Coronary artery (tissue), 2 donors: ENCODE data around the gene TRIOBP.

Experiments
- DNase-seq: peaks from one replicate; pipeline ENCODE4 v3.0.0-alpha.2; 2017; ENCODE audit warnings: low spot score
- H3K27ac ChIP-seq, 2 donors: fragments of 200-600 bp; sonication (generic); one replicate each; pipeline ENCODE4 v1.5.1; 2016 to 2019
- H3K4me3 ChIP-seq: fragments of 200-600 bp; sonication (generic); 2 replicates; pipeline ENCODE4 v1.5.1; 2016; ENCODE audit warnings: mild to moderate bottlenecking, moderate library complexity
- TF ChIP-seq, protein P1 (sequence below): fragments of 200-600 bp; sonication (generic); IDR thresholded peaks from one replicate; pipeline ENCODE4 v1.5.1; 2019; ENCODE audit warnings: antibody characterized with exemption

The TRIOBP gene

DNA sequence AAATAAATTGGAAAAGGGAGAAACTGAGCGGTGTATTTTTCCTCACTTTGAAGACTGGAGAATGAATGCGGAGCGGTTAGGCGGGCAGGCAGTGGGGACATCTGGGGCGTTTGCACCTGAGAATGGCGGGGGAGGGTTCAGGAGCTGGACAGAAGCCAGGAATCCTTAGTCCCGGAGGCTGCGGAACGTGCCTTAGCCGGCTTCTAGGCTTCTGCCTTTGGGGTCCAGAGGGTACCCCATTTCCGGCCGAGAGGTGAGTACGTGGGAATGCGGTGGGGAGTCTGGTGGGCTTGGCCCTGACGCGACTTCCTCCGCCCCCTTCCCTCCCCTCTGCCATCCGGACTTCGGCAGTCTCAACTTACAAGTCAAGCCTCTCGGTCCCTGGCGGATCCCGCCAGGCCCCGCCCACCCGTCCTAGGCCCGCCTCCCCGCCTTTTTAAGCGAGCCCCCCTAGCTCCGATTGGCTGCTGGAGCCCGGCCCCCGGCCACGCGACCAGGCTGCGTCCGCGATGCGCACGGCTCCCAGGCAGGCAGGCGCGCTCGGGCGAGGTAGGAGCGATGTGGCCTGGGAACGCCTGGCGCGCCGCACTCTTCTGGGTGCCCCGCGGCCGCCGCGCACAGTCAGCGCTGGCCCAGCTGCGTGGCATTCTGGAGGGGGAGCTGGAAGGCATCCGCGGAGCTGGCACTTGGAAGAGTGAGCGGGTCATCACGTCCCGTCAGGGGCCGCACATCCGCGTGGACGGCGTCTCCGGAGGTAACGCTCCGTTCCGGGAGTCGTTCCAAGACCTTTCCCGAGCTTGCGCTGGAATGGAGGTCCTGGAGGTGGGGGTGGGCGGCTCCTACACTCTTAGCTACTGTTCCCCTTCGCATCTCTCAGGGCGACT lies 110.8 kb downstream of the TRIOBP start, which contains the start of gene GCAT:
Gene GCAT (plus strand): TSS at position 525 of the 884 bp plus-strand sequence. CDS start 34 bp downstream, at position 559.
- TF ChIP-seq, protein P1, sequence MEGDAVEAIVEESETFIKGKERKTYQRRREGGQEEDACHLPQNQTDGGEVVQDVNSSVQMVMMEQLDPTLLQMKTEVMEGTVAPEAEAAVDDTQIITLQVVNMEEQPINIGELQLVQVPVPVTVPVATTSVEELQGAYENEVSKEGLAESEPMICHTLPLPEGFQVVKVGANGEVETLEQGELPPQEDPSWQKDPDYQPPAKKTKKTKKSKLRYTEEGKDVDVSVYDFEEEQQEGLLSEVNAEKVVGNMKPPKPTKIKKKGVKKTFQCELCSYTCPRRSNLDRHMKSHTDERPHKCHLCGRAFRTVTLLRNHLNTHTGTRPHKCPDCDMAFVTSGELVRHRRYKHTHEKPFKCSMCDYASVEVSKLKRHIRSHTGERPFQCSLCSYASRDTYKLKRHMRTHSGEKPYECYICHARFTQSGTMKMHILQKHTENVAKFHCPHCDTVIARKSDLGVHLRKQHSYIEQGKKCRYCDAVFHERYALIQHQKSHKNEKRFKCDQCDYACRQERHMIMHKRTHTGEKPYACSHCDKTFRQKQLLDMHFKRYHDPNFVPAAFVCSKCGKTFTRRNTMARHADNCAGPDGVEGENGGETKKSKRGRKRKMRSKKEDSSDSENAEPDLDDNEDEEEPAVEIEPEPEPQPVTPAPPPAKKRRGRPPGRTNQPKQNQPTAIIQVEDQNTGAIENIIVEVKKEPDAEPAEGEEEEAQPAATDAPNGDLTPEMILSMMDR, result no peak
- Histone ChIP-seq H3K27ac (peak within 1 kb of the TSS; percentile 61 to 87), H3K4me3 (peak within 1 kb of the TSS; percentile 83)
- peak; percentile 98 for DNase-seq

DNA sequence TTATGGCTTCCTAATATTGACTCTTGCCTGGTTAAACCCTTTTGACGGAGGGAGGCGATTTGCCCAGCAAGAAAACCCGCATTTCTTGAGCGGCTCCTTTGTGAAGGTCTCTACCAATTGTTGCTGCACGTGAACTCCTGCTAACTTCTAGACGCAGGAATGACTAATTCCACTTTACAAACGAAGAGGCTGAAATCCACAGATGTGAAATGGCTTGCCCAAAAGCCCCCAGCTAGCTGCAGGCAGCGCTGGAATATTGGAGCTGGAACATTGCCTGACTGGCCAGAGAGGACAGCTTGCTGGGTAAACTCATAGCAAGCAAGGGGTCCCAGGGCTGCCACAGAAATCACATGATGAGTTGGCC lies 111.4 kb downstream of the TRIOBP start:
- H3K4me3 ChIP-seq, result peak overlapping the region; percentile 83
- TF ChIP-seq, protein P1, result no peak
- H3K27ac ChIP-seq, result peak overlapping the region; percentile 61 to 87
- no peak for DNase-seq

- no peak for DNase-seq
- Histone ChIP-seq H3K27ac (no peak overlapping the region), H3K4me3 (no peak overlapping the region)
- TF ChIP-seq, protein P1, result no peak
Observed at GRCh38 chr22:37809672-37810333, 113.0 kb downstream of the TRIOBP start.

- Histone ChIP-seq H3K4me3 (no peak overlapping the region), H3K27ac (no peak overlapping the region)
- DNase-seq, result no peak
- TF ChIP-seq, protein P1, result no peak
Observed at GRCh38 chr22:37811867-37812266, 115.0 kb downstream of the TRIOBP start.

- DNase-seq, result no peak
- TF ChIP-seq, protein P1, result no peak
- H3K4me3 ChIP-seq, result no peak overlapping the region
- no peak overlapping the region for H3K27ac ChIP-seq
Observed at GRCh38 chr22:37812869-37813678, 116.2 kb downstream of the TRIOBP start.

DNA sequence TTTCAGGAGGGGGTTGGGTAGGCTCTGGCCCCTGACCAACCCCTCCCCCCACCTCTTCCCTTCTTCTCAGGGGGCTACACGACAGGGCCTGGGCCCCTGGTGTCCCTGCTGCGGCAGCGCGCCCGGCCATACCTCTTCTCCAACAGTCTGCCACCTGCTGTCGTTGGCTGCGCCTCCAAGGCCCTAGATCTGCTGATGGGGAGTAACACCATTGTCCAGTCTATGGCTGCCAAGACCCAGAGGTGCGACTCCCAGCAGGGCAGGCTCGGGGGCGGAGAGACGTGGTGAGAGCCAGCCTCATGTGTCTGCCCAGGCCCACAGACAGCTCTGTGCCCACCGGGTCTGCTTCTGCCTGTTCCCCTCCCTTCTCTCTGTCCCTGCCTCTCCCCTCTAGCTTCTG lies 118.7 kb downstream of the TRIOBP start:
- TF ChIP-seq, protein P1, result no peak
- no peak overlapping the region for H3K27ac ChIP-seq
- no peak overlapping the region for H3K4me3 ChIP-seq
- no peak for DNase-seq
